GM18520 (cell line): Measurements from ENCODE around the gene PACRG.
"Not testable (repeated sequence)": the region's sequence is repeated elsewhere in the genome, so short reads cannot be mapped to it uniquely, and the experiment has no call there.

Experiments
- ATAC-seq: cut with Tn5 transposase; IDR thresholded peaks from one replicate; pipeline ENCODE4 v1.9.1; 2021; ENCODE audit not compliant: unreplicated experiment

PACRG gene

GRCh38 chr6:163302747-163303146, 575.0 kb downstream of the PACRG start:
- ATAC-seq, result no peak

DNA sequence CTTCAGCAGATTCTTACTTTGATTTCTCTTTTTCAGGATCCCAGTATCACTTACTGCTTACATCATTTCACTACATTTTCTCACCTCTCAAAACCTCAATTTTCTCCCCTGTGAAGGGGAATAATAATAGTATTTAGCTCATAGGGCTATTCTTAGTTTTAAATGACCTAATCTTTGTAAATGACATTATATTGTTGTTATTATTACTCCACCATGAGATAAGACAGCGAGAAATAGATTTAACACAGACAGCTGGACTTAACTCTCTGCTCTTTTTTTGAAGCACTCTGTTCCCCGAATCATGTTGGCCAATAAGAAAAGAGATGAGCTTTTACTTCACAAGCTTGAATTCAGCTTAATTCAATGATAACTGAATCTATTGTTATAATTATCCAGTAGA, 578.2 kb downstream of the PACRG start:
- ATAC-seq, result no peak

DNA sequence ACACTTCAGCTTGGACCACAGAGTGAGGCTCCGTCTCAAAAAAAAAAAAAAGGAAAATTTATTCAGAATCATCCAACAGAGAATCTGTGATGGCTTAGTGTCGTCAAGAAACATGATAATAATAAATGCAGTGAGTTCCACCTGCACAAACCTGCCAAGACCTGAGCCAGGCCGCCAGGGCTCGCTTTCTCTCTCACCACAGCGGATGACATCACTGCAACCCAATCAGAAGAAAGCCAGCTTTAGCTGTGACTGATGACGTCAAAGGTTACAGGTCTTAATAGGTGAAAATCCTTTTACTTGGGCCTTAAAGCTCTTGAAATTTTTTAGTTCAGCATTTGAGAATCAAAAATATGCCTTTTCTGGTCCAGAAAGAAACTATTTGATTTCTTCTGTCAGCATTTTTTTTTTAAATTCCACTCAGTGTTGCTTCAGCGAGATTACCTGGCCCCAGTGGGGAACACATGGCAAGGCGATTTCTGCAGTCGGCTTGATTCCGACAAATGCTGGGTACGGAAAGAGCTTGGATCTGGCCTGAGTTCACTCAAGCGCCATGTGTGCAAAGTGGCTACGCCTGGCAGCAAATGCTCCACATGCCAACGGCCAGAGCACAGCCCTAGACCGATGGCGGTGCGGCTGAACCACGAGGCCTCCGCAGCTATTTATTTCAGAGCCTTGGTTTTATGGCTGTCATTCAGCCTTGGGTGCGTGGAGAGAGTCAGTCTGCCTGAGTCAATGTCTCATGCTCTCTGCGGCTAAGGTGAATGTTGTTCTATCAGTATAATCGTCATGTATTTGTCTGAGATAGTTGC, 581.1 kb downstream of the PACRG start:
- no peak for ATAC-seq

- ATAC-seq, result no peak
Measured at GRCh38 chr6:163309491-163310026, 581.8 kb downstream of the PACRG start.

DNA sequence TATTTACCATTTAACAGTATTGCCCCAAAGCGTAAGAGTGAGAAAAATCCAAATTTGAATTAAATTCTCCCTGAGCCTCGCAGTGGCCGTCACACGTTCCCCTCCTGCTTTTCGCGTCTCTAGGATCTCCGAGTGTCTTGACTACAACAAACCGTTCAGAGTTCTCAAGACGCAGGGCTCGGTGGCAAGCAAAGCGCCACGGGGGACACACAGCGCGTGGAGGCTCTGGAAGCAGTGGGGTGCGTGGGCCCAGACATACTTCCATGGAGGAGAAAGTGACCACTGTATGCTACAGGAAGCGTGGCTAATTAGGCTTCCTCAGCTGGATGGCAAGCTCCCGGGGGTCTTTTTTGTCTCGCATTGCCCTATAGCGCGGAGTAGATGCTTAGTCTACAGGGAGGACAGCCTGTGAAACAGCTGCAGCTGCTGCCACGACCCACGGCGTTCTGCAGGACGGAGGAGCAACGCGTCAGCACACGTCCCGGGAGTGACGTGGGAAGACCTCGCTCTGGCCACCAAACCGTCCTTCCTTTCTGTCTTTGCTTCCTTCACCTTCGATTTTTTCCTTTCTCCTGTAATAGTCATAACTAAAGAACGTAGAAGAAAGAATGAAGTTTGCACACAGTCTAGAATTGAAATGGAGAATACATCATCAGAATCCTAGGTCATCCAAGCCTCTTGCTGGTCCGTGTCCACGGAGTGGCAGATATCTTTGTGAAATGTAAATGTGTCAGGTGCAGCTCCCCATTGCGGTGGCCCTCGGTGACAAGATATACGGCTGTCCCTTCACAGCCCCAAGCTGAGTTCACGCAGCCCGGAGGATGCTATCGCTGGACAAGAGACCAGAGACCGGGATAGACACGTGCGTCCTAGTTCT, 582.6 kb downstream of the PACRG start:
- ATAC-seq, result no peak

DNA sequence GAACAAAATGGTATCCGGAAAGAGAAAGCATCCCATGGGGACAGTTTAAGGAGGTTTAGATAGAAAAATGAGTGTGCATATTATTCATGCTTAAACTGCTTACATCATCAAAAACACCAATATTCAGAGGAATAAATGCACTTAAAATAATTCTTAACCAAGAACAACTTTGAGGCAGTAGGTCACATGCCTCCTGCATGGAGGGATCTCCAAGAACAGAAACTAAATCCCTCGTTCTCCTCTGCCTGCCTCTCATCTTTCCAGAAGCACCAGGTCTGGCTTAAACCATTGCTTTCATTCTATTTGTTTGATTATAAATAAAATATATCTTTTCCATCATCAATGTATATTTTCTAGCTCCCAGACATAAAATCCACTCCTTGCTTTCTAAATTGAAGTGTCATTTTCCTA, 583.2 kb downstream of the PACRG start:
- no peak for ATAC-seq

GRCh38 chr6:163311830-163312229, 584.1 kb downstream of the PACRG start:
- ATAC-seq, result no peak

GRCh38 chr6:163313566-163313965, 585.8 kb downstream of the PACRG start:
- ATAC-seq, result no peak

- ATAC-seq, result no peak
Measured at GRCh38 chr6:163313981-163314380, 586.2 kb downstream of the PACRG start.

DNA sequence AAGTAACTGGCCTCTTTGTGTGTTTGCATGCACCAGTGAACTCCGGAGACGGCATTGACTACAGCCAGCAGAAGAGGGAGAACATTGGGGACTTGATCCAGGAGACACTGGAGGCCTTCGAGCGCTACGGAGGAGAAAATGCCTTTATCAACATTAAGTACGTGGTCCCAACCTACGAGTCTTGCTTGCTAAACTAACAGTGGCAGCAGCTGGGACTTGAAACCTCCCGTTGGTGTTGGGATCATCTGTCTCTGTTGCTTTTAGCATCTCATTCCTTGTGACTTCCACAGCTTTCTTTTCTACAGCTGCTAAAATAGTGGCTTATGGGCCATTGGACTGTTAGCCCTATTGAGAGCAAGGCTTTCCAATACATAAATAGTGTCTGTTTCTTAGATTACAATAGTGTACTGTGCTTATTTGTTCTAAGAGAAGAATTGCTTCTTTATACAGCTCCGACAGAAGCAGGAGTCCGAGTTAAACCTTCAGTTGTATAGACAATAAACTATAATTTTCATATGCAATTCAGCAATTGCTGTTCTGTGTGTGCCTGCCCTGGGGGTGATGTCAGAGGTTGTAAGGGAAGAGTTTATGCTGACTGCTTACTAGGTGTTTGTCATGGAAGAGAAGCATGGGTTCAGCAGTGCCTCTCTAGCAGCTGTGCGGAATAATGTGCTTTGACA, 587.2 kb downstream of the PACRG start:
- no peak for ATAC-seq

- not testable (repeated sequence) for ATAC-seq
Measured at GRCh38 chr6:163316866-163317495, 589.2 kb downstream of the PACRG start.

GRCh38 chr6:163318071-163318786, 590.5 kb downstream of the PACRG start:
- no peak for ATAC-seq

GRCh38 chr6:163319609-163320366, 592.0 kb downstream of the PACRG start:
- ATAC-seq, result no peak

DNA sequence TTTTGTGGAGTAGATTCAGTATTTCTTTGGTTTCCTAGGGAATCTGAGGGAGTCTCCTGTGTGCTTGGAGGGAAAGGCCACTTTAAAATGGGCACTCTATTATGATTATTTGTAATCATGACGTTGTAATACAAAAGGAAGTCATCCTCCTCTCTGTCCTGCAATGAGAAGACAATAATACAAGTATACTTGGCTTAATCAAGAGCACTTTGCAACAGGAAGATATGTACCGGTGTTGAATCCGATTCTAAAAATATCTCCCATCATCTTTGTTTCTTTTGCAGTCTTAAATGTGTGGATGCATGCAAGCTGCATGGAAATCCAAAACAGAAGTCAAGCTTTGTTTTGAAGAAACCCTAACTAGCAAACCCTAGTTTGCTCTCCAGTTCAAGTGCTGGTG, 592.6 kb downstream of the PACRG start:
- no peak for ATAC-seq

- no peak for ATAC-seq
Measured at GRCh38 chr6:163320804-163321203, 593.0 kb downstream of the PACRG start.

DNA sequence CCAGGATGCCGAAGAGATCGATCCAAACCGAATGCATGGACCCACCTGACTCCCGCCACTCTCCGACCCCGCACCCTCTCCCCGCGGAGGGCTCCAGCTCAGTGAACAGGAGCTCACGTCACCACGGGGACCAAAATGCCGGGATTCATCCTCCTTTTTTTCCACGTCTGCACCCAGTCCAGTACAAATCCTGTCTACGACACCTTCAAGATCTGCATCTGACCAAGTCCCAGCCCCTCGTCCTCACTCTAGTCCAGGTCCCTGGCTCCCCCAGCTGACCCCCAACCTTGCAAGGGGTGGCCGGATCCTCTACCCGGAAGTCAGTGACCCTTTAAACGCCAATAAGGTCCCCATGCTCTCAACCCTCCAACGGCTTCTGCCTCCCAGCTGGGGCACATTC, 593.9 kb downstream of the PACRG start:
- ATAC-seq, result no peak

DNA sequence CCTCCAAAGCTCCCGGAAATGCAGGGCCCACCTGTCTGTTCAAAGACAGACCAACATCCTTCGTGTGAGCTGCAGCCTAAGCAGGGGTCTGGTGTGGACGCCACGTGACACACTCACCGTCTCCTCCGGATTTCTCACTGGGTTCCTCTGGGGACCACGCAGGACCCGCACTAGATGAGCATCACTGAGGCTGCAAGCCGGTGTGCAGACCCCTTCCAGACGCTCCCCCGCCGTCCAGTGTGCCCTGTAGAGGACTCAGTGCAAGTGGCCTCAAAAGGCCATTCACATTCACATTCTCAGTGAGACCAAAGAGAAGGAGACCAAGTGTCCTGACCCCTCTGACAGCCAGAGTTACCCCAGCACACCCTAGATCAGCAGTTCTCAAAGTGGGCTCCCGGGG, 595.5 kb downstream of the PACRG start:
- ATAC-seq, result no peak

GRCh38 chr6:163323705-163324104, 595.9 kb downstream of the PACRG start:
- ATAC-seq, result no peak

DNA sequence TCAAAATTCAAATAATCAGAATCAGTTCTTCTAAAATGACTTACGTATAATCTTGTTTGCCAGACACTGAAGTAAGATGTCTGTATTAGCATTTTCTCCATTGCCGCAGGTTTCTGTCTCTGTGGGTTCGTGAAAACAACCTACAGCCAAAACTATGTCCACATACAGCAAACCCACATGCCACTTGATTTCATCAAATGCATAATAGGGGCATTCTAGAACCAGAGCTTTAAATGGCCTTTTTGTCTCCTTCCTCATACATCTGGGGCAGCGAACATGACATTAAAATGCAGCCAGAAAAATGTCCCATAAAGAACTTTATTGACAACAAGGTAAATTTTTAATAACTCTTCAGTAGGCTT, 596.5 kb downstream of the PACRG start:
- no peak for ATAC-seq
